ENCODE results near the gene CPPED1. TPM values are rescaled to one million over a fixed set of nuclear protein-coding genes. Genes with fewer than 3 reads are reported as not detected.

The CPPED1 gene
- polyA plus RNA-seq, 3 donors: 100 to 292 (median 259) TPM

GRCh38 chr16:12724226-12724625 lies 79.5 kb downstream of the CPPED1 start:
- Histone ChIP-seq H3K27ac (ENCODE audit: low read depth in 1 of 2, low read length in 2 of 2) (peak overlapping the region in 1 of 2 donors; percentile 18), H3K4me2 (replicated peaks; ENCODE audit: extremely low read depth, low read length, poor library complexity, severe bottlenecking) (no peak overlapping the region), H3K9me3 (replicated peaks in 1 of 2; ENCODE audit: control insufficient read depth in 1 of 2, insufficient read depth in 1 of 2, low read length in 2 of 2) (no peaks in the 10 kb centered on the region), H4K20me1 (ENCODE audit: insufficient read depth, low read length) (peaks cover 100% of the 10 kb centered on the region), H3K36me3 (replicated peaks in 1 of 2; ENCODE audit: control insufficient read depth in 1 of 2, insufficient read depth in 2 of 2, low read length in 2 of 2) (peaks cover 48 to 85% of the 10 kb centered on the region in 2 donors), H3K4me3 (replicated peaks in 1 of 3; ENCODE audit: low read depth in 2 of 3, low read length in 3 of 3) (no peak overlapping the region), H3K79me2 (ENCODE audit: insufficient read depth, low read length) (peaks cover 56% of the 10 kb centered on the region), H3K9ac (ENCODE audit: insufficient read depth, low read length, poor library complexity, severe bottlenecking) (no peak overlapping the region), H2AFZ (ENCODE audit: insufficient read depth, low read depth, low read length, poor library complexity, severe bottlenecking) (no peak overlapping the region), H3K4me1 (ENCODE audit: control insufficient read depth in 1 of 2, insufficient read depth in 2 of 2, low read length in 2 of 2) (peaks cover 0 to 7% of the 10 kb centered on the region in 2 donors), H3K27me3 (ENCODE audit: control insufficient read depth in 2 of 2, insufficient read depth in 2 of 2, low read length in 2 of 2) (no peaks in the 10 kb centered on the region)
- peaks cover 8% of the 10 kb centered on the region for H3K4me1 Mint-ChIP-seq
- H3K36me3 Mint-ChIP-seq: peaks cover 33 to 82% of the 10 kb centered on the region in 2 donors
- H3K27me3 Mint-ChIP-seq (ENCODE audit: low read depth in 3 of 3): no peaks in the 10 kb centered on the region
- WGBS (ENCODE audit: insufficient coverage): 93% methylated on average over 4 of the region's 8 CpGs
- peak overlapping the region in 1 of 2 donors; percentile 31 for H3K4me3 Mint-ChIP-seq
- no peak for DNase-seq
- peaks cover 0 to 9% (median 1%) of the 10 kb centered on the region in 7 donors for H3K9me3 Mint-ChIP-seq
- peak overlapping the region in 2 of 7 donors; percentile 5 to 20 for H3K27ac Mint-ChIP-seq
- TF ChIP-seq CTCF (IDR thresholded peaks at IDR 0.05): no peak
- intact Hi-C loops (cut with micrococcal nuclease): no loop called here

- H3K27me3 Mint-ChIP-seq (ENCODE audit: low read depth in 3 of 3): no peaks in the 10 kb centered on the region
- no peak for TF ChIP-seq CTCF (IDR thresholded peaks at IDR 0.05)
Measured at GRCh38 chr16:12723681-12724080, 80.0 kb downstream of the CPPED1 start.

More at GRCh38 chr16:12723681-12724080, 80.0 kb downstream of the CPPED1 start:
- H2AFZ ChIP-seq (ENCODE audit: insufficient read depth, low read depth, low read length, poor library complexity, severe bottlenecking): no peak overlapping the region
- H3K27me3 ChIP-seq (ENCODE audit: control insufficient read depth in 2 of 2, insufficient read depth in 2 of 2, low read length in 2 of 2): no peaks in the 10 kb centered on the region
- peak overlapping the region in 1 of 2 donors; percentile 18 for H3K27ac ChIP-seq (ENCODE audit: low read depth in 1 of 2, low read length in 2 of 2)
- peaks cover 51% of the 10 kb centered on the region for H3K79me2 ChIP-seq (ENCODE audit: insufficient read depth, low read length)
- peaks cover 8% of the 10 kb centered on the region for H3K4me1 Mint-ChIP-seq
- no peak overlapping the region for H3K4me3 Mint-ChIP-seq
- peaks cover 100% of the 10 kb centered on the region for H4K20me1 ChIP-seq (ENCODE audit: insufficient read depth, low read length)
- peaks cover 0 to 7% of the 10 kb centered on the region in 2 donors for H3K4me1 ChIP-seq (ENCODE audit: control insufficient read depth in 1 of 2, insufficient read depth in 2 of 2, low read length in 2 of 2)
- no peak overlapping the region for H3K9ac ChIP-seq (ENCODE audit: insufficient read depth, low read length, poor library complexity, severe bottlenecking)
- no peaks in the 10 kb centered on the region for H3K9me3 ChIP-seq (replicated peaks in 1 of 2; ENCODE audit: control insufficient read depth in 1 of 2, insufficient read depth in 1 of 2, low read length in 2 of 2)
- peaks cover 49 to 85% of the 10 kb centered on the region in 2 donors for H3K36me3 ChIP-seq (replicated peaks in 1 of 2; ENCODE audit: control insufficient read depth in 1 of 2, insufficient read depth in 2 of 2, low read length in 2 of 2)
- H3K9me3 Mint-ChIP-seq: peaks cover 0 to 9% (median 4%) of the 10 kb centered on the region in 7 donors
- H3K4me2 ChIP-seq (replicated peaks; ENCODE audit: extremely low read depth, low read length, poor library complexity, severe bottlenecking): no peak overlapping the region
- no peak overlapping the region for H3K4me3 ChIP-seq (replicated peaks in 1 of 3; ENCODE audit: low read depth in 2 of 3, low read length in 3 of 3)
- intact Hi-C loops (cut with micrococcal nuclease): no loop called here
- H3K27ac Mint-ChIP-seq: peak overlapping the region in 1 of 7 donors; percentile 25
- no peak for DNase-seq
- WGBS (ENCODE audit: insufficient coverage): 11% methylated on average over 2 of the region's 5 CpGs
- H3K36me3 Mint-ChIP-seq: peaks cover 36 to 82% of the 10 kb centered on the region in 2 donors
